DMS53 (cell line): ENCODE results near the gene ZNF853.

Source experiments
- DNase-seq: peaks from one replicate; lab custom pipeline; 2025; lab: John Stamatoyannopoulos, UW

Gene ZNF853

DNA sequence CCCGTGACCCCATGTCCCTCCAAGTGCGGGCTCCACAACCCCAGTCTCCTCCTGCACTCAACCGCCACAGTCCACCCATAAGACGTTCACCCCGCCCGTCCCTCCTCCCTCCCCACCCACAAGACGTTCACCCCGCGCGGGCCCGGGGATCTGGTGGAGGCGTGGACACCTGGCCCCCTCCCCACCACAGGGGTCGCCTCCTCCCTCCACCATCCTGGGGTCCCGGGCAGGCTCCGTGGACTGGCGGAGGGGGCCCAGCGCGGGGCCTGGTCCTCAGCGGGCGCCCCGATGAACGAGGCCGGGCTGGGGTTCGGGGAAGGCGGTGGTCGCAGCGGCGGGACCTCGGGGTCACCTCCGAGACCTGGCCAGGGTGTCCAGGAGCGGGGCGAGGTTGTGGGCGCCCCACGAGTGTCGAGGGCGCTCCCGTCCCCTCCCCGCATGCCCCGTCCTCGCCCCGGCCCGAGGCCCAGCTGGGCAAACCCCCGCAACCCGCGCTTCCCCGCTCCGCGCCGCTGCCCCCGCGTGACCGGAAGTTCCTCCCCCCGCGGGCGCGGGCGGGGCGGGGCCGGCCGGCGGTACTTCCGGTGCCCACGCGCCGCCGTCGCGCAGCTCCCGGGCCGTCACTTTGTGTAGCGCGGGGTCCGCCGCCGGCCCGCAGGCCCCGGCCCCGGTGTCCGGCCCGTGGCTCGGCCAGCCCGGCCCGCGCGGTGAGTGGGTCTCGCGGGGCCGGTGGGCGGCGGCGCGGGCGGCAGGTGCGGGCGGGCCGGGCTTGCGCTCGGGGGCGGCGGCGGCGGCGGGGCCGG lies 21.5 kb downstream of the ZNF853 start, which contains the start of gene ZNF316:
Gene ZNF316 (plus strand): TSS at position 578 of the 803 bp plus-strand sequence. CDS start 5,092 bp downstream, outside the sequence.
- DNase-seq: peak; percentile 82

DNA sequence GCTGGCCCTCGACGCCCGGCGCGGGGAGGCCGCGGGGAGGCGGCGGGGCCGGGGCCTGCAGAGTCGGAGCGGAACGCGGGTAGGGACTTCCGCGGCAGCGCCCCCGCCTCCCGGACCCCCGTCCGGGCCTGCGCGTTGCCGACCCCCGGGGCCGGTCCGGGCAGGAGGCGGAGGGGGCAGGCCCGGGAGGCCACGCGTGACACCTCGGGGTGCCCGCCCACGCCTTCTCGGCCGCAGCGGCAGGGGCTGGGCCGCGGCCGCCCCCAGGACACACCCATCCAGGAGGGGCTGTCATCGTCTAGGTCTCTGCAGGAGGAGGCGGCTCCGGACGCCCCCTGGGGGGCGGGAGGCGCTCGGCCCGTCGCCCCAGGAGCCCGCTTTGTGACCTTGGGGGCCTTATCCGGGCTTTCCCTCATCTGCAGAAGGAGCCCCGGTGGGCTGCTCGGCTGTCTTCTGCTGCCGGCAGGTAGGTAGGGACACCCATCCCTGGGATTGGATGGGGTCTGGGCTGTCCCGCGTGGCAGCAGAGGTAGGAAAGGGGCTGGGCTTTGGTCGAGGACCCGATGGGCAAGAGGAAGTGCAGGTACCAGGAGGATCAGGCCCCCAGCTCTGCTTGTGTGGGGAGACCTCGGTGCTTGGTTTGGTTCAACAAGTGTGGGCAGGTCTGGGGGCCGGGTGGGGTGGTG lies 22.3 kb downstream of the ZNF853 start:
- peak; percentile 71 for DNase-seq

DNA sequence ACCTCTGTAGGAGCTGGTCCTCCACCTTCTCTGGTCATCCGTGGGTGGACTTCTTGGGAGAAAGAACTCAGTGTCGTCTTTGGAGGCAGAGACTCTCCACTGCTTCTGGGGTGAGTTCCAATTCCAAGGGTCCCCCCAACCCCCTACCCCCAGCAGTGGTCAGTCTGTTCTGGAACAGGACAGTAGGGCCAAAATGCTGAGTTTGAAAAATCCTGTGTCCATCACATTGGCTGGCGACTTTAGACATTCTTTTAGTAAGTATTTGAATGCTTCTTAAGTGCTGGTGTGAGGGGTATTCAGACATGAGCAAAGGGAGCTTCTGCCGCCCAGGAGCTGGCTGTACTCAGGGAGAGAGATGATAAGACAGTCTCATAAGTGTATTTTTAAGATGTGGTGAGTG lies 23.6 kb downstream of the ZNF853 start:
- no peak for DNase-seq

DNA sequence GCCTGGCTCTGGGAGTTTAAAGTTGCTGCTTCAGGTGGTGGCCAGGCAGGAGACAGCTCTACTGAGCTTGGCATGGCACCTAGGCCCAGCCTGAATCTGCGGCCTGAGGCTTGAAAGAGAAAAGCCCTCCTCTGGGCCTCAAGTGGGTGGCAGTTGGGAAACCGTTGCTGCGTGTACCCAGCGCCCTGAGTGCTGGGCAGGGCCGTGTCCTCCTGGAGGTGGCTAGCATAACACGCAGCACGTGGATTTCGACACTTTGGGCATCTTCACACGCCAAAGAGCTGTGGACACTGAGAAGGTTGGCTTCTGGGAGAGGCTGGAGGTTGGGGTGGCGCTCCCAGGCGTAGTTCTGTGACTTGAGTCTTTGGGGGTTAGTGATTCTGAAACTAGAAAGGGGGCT lies 24.2 kb downstream of the ZNF853 start:
- no peak for DNase-seq

DNA sequence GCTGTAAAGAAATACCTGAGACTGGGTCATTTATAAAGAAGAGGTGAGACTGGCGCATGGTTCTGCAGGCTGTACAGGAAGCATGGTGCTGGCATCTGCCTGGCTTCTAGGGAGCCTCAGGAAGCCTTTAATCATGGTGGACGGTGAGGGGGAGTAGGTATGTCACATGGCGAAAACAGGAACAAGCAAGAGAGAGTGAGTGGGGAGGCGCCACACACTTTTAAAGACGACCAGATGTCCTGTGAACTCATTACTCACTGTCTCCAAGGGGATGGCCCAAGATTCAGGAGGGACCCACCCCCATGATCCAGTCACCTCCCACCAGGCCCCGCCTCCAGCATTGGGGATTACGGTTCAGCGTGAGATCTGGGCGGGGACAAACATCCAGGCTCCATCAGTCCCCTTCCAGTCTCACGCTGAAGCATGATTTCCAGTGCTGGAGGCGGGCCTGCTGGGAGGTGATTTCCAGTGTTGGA lies 24.9 kb downstream of the ZNF853 start:
- DNase-seq: no peak

DNA sequence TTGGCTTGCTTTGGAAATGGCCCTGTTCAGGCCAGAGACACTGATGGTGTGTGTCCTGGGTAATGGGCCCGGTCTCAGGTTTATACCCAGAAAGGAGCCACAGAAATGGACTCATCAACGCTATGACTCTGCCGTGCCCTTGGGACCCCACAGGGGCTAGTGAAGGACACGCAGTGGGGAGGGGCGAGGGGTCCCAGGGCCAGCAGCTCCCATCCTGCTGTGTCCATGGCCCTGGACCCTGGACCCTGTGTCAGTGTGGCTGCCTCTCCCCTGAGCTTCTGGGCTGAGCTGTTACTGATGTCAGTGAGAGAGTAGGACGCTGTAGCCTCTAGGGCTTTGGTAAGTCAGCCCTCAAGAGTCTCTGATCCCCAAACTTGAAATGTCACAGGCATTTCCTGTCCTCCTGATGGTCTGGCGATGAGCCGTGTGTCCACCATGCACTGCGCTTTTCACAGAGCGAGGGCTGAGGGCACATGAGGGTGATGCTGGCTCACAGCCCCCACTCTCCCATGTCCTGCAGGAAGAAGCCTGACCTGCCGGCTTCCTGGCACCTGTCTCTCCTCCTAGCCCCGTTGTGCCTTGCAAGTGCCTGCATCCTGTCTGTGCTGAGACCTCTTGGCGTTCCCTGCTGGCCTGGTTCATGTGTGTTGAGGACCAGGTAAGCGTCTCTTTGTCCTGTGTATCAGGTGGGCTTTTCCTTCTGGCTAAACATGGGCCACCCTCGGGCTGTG lies 26.1 kb downstream of the ZNF853 start:
- DNase-seq: no peak

DNA sequence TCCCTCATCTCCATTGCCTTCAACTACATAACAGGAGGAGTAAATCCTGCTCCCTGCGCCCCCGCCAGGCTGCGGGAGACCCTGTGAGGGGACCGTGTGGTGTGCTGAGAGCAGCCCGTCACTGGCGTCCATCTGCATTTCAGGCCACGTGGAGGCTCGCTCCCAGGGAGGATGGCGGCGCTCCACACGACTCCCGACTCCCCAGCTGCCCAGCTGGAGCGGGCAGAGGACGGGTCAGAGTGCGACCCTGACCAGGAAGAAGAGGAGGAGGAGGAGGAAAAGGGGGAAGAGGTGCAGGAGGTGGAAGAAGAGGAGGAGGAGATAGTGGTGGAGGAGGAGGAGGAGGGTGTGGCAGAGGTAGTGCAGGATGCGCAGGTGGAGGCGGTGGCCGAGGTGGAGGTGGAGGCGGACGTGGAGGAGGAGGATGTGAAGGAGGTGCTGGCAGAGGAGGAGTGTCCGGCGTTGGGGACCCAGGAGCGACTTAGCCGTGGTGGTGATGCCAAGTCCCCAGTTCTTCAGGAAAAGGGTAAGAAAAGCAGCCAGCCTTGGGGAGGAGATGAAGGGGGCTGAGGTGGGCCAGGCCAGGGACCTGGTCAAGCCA lies 26.9 kb downstream of the ZNF853 start:
- no peak for DNase-seq

DNA sequence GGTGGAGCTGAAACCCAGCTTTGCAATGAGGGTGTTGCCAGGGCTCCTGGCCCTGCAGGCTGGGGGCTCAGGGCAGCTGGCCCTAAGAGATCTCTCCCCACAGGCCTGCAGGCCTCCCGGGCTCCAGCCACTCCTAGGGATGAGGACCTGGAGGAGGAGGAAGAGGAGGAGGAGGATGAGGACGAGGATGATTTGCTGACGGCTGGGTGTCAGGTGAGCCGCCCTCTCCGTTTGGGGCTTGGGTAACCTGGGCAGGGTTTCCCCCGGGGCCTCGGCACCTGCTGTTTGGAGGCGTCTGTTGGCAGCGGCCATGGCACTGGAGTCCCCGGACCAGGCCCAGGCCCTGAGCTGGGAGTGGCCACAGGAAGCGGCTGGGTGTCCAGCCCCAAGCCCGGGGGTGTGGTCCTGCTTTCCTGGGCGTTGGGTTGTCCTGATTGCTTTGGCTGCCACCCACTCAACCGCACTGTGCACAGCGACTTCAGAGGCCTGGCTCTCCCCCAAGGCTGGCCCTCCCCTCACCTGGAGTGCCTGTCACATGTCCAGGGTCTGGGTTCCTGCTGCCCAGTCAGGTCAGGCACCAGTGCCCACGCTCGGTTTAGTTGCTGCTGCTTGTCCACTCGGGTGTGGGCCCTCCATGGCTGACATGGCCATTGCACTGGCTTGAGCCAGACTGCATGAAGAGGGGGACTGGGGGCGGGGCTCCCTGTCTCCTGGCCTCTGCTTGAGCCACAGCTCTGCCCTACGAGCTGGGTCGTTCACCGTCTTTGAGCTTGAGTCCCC lies 27.6 kb downstream of the ZNF853 start:
- DNase-seq: no peak

DNA sequence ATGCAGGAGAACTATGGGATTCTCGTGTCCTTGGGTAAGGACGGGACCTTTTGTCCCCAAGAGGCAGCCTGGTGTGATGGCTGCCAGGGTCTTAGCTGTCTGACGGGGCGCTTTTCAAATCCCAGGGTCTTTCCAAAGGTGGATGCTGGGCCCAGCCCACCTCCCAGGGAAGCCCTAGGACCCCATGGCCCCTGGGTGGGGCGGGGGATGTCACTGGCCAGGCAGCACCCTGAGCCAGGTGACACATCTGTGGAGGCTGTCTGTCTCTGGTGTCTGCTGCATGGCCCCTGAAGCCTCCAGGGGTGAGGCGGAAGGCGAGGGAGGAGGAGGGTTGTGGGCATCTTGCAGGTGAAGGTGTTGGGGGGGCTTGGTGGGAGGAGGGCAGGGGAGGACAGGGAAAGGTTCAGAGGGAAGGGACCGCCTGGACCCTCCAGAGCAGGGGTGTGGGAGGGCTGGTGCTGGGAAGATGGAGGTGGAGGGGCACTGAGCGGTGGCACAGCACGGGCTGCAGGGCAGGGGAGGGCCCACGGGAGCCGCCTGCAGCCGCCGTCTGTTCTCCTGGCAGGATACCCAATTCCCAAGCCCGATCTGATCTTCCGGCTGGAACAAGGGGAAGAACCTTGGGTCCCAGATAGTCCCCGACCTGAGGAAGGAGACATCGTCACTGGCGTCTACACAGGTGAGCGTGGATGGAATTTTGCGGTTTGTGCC lies 28.7 kb downstream of the ZNF853 start:
- no peak for DNase-seq

DNA sequence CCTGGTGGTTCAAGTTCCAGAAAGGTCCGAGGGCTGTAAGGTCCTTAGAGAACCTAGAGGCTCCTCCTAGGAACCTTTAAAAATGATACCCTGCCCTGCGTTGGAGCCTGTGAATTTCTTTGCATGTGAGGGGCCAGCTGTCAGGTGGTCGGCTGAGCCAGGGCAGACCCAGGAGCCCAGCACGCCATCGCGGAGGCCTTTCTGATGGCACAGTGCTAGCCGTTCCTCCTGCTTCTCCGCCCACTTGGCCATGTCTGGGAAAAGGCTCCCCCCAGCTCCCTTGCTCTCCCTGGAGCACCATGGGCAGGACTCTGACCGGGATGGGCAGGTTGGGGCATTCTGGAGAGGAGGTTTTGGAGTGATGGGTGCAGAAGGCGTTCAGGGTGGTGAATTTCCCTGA lies 29.3 kb downstream of the ZNF853 start:
- no peak for DNase-seq

DNA sequence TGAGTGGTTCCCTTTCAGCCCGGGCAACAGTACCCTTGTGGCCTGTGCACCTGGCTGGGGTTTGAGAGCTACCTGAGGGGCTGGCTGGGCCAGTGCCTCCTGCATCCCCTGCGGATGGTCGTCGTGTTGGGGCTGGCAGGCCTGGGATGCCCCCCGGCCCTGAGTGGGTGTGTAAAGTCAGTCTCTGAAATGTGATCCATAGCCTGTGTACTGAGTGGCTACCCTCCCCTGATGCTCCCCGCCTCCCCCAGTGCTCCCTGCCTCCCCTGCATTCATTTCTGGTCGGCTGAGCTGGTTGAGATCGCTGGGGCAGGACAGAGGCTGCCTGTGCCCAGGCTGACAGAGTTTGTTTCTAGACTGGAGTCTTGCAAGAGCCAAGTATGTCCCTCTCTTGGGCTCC lies 31.1 kb downstream of the ZNF853 start:
- no peak for DNase-seq

DNA sequence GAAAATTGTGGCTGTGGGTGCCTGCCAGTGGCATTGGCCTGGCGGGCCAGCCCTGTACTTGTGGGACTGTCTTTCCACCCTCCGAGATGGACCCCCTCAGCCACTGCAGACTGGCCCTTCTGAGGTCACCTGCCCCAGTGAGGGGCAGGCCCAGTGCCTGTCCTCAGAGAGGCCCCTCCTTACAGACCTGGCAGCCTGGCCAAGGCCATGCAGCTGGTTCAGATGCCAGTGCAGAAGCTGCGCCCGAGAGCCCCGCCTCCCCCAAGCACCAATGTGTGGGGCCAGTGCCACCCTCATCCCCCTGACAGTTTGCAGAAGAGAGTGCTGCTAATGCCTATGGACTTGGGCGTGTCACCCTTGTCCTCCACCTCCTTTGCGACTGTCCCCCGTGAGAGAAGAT lies 31.7 kb downstream of the ZNF853 start:
- DNase-seq: no peak

DNA sequence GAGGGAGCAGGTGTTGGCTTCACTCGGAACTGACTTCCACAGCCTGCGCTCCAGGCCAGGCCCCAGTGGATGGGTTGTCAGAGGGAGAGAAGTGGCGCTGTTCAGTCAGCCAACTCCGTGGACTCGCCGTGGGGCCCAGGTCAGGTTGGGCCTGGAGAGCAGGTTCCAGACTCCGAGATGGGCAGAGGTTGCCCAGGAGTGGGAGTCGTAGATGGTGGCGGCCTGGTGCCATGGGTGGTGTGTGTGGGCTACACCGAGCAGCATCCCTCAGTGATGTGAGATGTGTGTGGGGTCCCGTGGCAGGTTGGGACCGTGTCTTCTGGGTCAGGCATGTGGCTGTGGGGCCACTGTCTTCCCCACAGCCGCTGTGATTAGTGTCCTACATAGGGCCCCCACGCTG lies 32.1 kb downstream of the ZNF853 start:
- DNase-seq: no peak

DNA sequence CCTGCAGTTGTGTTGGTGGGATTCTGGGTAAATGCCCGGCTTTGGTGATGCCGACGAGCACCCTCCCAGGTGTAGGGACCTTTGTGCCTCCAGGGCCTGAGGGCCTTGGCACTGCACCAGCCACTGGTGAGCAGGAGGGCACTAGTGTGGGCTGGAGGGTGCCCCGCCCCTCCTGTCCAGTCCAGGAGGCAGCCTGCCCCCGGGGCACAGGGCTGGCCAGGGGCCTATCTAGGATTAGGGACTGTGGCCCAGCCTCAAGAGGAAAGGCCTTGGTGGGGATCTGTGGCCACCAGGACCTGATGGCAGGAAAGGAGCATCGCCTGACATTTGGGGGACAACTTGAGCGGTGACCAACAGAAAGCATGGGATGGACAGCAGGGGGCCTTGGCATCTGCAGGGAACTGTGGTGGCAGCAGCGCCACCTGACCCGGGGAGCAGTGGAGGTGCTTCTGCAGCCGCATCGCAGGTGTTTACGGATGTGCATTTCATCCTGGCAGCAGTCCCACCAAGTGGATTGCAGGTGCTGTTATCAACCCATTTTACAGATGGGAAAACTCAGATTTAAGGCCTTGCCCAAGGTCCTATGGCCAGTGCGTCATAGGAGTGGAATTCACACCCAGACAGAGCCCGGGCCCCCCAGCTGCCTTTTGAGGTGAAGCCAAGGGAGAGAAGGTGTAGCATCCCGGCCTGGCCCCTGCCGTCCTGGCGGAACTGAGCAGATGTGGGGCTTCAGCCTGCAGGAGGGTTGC lies 32.8 kb downstream of the ZNF853 start:
- DNase-seq: no peak

DNA sequence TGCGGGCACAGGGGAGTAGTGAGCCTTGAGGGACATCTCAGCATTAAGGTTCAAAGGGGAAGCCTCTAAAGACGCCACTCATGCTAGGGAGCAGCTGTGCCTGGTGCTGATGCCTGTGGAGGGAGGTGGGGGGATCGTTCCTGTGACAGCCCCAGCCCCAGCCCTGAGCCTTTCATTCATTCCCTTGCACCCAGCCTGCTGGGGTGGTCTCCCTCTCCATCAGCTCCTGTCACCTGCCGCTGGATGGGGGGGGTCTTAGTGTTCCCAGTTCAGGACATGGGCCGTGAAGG lies 33.4 kb downstream of the ZNF853 start:
- no peak for DNase-seq

DNA sequence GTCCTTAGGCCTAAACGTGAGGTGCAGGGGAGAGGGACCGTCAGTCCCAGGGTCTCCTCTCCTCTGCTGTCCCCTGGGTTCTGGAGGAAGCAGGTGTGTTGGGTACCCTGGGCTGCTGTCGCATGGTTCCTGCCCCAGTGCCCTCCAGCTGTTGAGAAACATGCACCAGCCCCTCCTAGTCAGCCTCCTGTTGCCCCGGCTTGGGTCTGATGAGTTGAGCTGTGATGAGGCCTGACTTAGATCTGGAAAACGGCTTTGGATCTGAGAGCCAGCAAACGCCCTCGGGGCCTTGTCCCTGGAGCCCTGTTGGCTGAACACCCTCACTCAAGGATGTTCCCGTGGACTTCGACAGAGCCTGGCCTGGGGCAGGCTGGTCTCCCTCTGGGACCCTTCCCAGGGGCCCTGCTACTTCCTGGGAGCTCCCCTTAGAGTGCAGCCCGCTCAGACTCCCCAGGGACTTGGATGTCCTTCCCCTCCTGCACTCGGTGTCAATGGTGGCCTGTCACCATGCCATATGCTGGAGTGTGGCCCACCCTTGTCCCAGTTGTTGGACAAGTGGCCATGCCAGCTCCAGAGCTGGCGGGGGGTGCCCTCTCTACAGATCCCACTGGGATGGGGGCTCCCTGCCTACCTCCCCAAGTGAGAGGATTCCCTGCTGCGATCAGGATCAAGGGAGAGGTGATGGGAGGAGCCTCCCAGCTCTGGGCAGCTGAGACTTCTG lies 34.0 kb downstream of the ZNF853 start:
- DNase-seq: no peak

DNA sequence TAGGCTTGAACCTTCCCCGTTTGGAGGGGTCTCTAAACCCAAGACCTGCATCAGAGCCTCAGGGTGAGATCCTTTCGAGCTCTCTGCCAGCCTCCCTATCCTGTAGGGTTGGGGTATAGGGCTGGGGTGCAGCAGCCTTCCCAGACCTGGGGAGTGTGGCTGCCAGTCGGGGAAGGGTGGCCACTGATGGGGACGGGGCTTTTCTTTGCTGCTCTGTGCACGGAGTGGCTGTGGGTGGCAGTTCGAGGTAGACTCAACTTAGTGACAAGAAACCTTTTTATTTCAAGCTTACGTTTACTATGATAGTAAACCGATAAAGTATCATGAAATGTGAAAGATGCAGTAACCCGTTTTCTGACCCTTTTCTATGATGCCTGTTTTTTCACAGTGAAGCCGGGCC lies 34.7 kb downstream of the ZNF853 start:
- DNase-seq: no peak

DNA sequence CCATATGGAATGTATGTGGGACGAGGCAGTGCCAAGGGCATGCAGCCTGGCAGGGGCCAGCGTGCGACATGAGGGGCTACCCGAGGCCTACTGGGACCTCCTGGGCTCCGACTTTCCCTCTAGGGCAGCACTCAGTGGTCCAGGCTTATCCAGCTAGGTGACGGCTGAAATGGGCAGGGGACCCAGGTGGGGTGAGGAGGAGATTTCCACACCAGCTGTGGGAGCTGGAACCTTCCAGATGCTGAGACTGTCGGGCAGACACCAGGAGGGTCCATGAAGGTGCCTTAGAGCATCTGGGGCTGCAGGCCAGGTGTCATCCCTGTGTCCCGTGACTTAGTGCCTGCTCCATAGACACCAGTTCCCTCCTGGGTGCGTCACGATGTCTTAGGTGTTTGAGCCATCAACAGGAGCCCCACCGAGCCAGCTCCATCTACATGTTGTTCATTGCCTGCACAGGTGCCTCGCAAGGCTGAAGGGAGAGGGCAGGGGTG lies 35.2 kb downstream of the ZNF853 start:
- no peak for DNase-seq

DNA sequence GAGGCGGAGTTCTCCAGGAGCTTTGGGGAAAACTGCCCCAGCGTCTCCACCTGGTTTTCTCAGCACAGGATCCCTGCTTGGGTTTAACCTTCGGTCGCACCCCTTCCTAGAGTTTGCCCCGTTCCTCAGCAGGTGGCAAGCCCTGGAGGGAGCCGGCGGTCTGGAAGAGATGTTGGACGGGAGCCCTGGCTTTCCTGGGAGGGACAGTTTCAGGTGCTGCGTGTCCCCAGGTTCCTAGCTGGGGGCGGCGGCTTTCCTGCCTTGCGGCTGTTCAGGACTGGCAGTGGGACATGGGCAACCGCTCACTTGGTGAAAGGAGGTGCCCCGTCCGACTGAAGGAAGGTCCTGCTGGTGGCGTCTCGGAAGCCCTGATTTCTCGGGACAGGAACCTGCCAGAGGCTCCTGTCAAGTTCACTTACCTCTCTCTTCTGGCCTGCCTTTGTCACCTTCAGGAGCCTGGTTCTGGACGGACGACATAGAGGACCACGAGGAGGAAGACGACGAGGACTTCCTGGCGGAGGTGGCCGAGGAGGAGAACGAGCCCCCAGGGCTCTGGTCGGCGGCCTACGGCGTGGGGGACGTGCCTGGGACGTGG lies 36.5 kb downstream of the ZNF853 start:
- DNase-seq: no peak
